AG10803 (cell line): ENCODE measurements around the gene ITLN2.
"Not testable (repeated sequence)": the region's sequence is repeated elsewhere in the genome, so short reads cannot be mapped to it uniquely, and the experiment has no call there.

ENCODE experiments used
- DNase-seq: peaks from one replicate; pipeline ENCODE4 v3.0.0; 2010; ENCODE audit warnings: low read depth
- H3K4me3 ChIP-seq: 2 replicates; pipeline ENCODE4 v1.5.1; 2011; ENCODE audit warnings: mild to moderate bottlenecking, low read length, control low read depth
- CTCF ChIP-seq: conservative IDR thresholded peaks from 2 replicates; pipeline ENCODE4 v1.5.1; 2011; ENCODE audit warnings: mild to moderate bottlenecking, low read length, control low read depth, inconsistent platforms

ITLN2 gene

GRCh38 chr1:160911925-160912324, 42.7 kb downstream of the ITLN2 start:
- TF ChIP-seq CTCF: no peak
- no peak for DNase-seq
- H3K4me3 ChIP-seq: no peak overlapping the region

GRCh38 chr1:160911441-160911840, 43.2 kb downstream of the ITLN2 start:
- no peak for TF ChIP-seq CTCF
- no peak for DNase-seq

GRCh38 chr1:160910170-160910750, 44.3 kb downstream of the ITLN2 start:
- no peak for TF ChIP-seq CTCF
- no peak for DNase-seq
- no peak overlapping the region for H3K4me3 ChIP-seq

More at GRCh38 chr1:160911441-160911840, 43.2 kb downstream of the ITLN2 start:
- no peak overlapping the region for H3K4me3 ChIP-seq

- no peak overlapping the region for H3K4me3 ChIP-seq
- DNase-seq: no peak
- TF ChIP-seq CTCF: no peak
Measured at GRCh38 chr1:160907976-160908375, 46.6 kb downstream of the ITLN2 start.

GRCh38 chr1:160905617-160905989, 49.0 kb downstream of the ITLN2 start:
- no peak overlapping the region for H3K4me3 ChIP-seq
- no peak for TF ChIP-seq CTCF
- DNase-seq: no peak

GRCh38 chr1:160904783-160905616, 49.6 kb downstream of the ITLN2 start:
- no peak overlapping the region for H3K4me3 ChIP-seq
- no peak for TF ChIP-seq CTCF
- no peak for DNase-seq

- not testable (repeated sequence) for H3K4me3 ChIP-seq, DNase-seq
Measured at GRCh38 chr1:160902251-160902650, 52.4 kb downstream of the ITLN2 start.
